ENCODE results near the gene PAPLN. TPM values are rescaled to one million over a fixed set of nuclear protein-coding genes. Genes with fewer than 3 reads are reported as not detected.
"Not testable (repeated sequence)": the region's sequence is repeated elsewhere in the genome, so short reads cannot be mapped to it uniquely, and the experiment has no call there.

PAPLN gene
- polyA plus RNA-seq, 1 experiment: 1.0 TPM

DNA sequence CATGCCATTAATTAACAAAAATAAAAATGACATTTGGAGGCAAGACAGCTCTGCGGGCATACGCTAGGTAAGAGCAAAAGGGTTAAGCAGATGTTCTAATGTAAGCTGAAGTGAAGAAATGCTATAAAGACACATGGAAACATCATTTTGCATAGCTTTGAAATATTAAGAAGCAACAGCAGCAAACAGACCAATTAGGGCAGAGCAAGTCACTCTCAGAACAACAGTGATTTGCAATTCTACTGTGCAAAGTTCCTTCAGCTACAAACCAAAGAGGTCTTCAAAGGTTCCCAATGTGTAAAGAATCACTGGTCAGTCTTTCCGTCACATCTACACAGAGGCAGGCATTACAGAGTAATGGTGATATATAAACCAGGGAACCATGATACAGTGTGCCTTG lies 68.2 kb downstream of the PAPLN start:
- peaks cover 2% of the 10 kb centered on the region; the same call in 1 of the 2 replicates for H3K36me3 ChIP-seq (ENCODE audit: control insufficient read depth, insufficient read depth, low read length)
- POLR2A ChIA-PET: no interaction called here
- CTCF ChIA-PET: interaction anchor here (2.1 kb wide), 1 partner anchor 10 kb away, joined by 13 read pairs; no protein-coding TSS in a partner anchor
- H3K27me3 ChIP-seq (ENCODE audit: control insufficient read depth, insufficient read depth, low read length): no peaks in the 10 kb centered on the region
- no peak for DNase-seq (ENCODE audit: low read depth)
- no peak for TF ChIP-seq CTCF (IDR thresholded peaks at IDR 0.05; ENCODE audit: insufficient read depth, low read depth, low read length)
- no peak overlapping the region for H3K4me3 ChIP-seq (ENCODE audit: low read depth, low read length)

- no peak overlapping the region for H3K4me3 ChIP-seq (ENCODE audit: low read depth, low read length)
- no peaks in the 10 kb centered on the region for H3K27me3 ChIP-seq (ENCODE audit: control insufficient read depth, insufficient read depth, low read length)
- POLR2A ChIA-PET: no interaction called here
- CTCF ChIA-PET: interaction anchor here (0.6 to 1.2 kb wide), 2 partner anchors 9 to 165 kb away, joined by 3 to 4 read pairs; no protein-coding TSS in a partner anchor
- H3K36me3 ChIP-seq (ENCODE audit: control insufficient read depth, insufficient read depth, low read length): peaks cover 2% of the 10 kb centered on the region; the same call in 1 of the 2 replicates
- TF ChIP-seq CTCF (IDR thresholded peaks at IDR 0.05; ENCODE audit: insufficient read depth, low read depth, low read length): no peak
- no peak for DNase-seq (ENCODE audit: low read depth)
These were observed 70.0 kb downstream of the PAPLN start for GRCh38 chr14:73307261-73307660.

DNA sequence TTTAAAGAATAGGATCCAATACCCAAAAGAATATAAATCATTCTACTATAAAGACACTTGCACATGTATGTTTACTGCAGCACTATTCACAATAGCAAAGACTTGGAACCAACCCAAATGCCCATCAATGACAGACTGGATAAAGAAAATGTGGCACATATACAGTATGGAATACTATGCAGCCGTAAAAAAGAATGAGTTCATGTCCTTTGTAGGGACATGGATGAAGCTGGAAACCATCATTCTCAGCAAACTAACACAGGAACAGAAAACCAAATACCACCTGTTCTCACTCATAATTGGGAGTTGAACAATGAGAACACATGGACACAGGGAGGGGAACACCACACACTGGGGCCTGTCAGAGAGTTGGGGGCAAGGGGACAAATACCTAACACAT lies 71.9 kb downstream of the PAPLN start:
- H3K36me3 ChIP-seq (ENCODE audit: control insufficient read depth, insufficient read depth, low read length); DNase-seq (ENCODE audit: low read depth); H3K27me3 ChIP-seq (ENCODE audit: control insufficient read depth, insufficient read depth, low read length); CTCF ChIA-PET; H3K4me3 ChIP-seq (ENCODE audit: low read depth, low read length); POLR2A ChIA-PET: not testable (repeated sequence)

DNA sequence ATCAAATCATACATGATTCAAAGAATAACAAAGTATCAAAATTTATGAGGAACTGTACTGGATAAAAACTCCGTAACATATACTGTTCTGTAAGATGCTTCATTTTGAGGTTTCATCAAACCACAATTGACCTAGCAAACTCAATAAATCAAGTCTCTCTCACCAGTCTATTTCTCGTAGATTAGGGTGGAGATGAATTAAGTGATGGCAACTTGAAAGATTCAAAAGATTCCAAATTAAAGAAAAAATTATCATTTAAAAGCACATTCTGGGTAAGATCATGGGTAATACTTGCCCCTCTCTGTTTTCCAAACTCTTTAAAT lies 74.4 kb downstream of the PAPLN start:
- Histone ChIP-seq H3K27me3 (ENCODE audit: control insufficient read depth, insufficient read depth, low read length) (no peaks in the 10 kb centered on the region), H3K36me3 (ENCODE audit: control insufficient read depth, insufficient read depth, low read length) (peaks cover 2% of the 10 kb centered on the region; the same call in 1 of the 2 replicates), H3K4me3 (ENCODE audit: low read depth, low read length) (no peak overlapping the region)
- no peak for DNase-seq (ENCODE audit: low read depth)
- ChIA-PET POLR2A (no interaction called here), CTCF (no interaction called here)
- TF ChIP-seq CTCF (IDR thresholded peaks at IDR 0.05; ENCODE audit: insufficient read depth, low read depth, low read length): no peak

GRCh38 chr14:73312687-73313086 lies 75.4 kb downstream of the PAPLN start:
- CTCF ChIA-PET: no interaction called here

More at GRCh38 chr14:73312687-73313086, 75.4 kb downstream of the PAPLN start:
- DNase-seq (ENCODE audit: low read depth): no peak
- POLR2A ChIA-PET: no interaction called here
- H3K27me3 ChIP-seq (ENCODE audit: control insufficient read depth, insufficient read depth, low read length): no peaks in the 10 kb centered on the region
- no peak for TF ChIP-seq CTCF (IDR thresholded peaks at IDR 0.05; ENCODE audit: insufficient read depth, low read depth, low read length)
- no peak overlapping the region for H3K4me3 ChIP-seq (ENCODE audit: low read depth, low read length)
- H3K36me3 ChIP-seq (ENCODE audit: control insufficient read depth, insufficient read depth, low read length): no peaks in the 10 kb centered on the region
